Hepatocyte (in vitro differentiated cells): ENCODE results near the gene ZNF462.

Source experiments
- CTCF ChIP-seq: fragments of 200-600 bp; sonication (generic); IDR thresholded peaks from 2 replicates; pipeline ENCODE4 v1.5.1; 2016; ENCODE audit warnings: antibody characterized with exemption, mild to moderate bottlenecking; ENCODE audit not compliant: poor library complexity
- EZH2 ChIP-seq: fragments of 200-600 bp; sonication (generic); IDR thresholded peaks from 2 replicates; pipeline ENCODE4 v1.6.1; 2016; ENCODE audit warnings: antibody characterized with exemption, mild to moderate bottlenecking, borderline replicate concordance

- TF ChIP-seq CTCF = no peak
- no peak for TF ChIP-seq EZH2
Measured at GRCh38 chr9:107020040-107020530, 157.1 kb downstream of the ZNF462 start.
